AG08396 (cell line): Measurements from ENCODE around the gene ZNF429.
A peak's percentile ranks its signal among the peaks of the same experiment; 100 is the strongest.
"Not testable (repeated sequence)": the region's sequence is repeated elsewhere in the genome, so short reads cannot be mapped to it uniquely, and the experiment has no call there.

Experiments
- DNase-seq: peaks from one replicate; pipeline ENCODE4 v3.0.0; 2012; ENCODE audit warnings: low spot score, mixed read lengths

ZNF429 gene

DNA sequence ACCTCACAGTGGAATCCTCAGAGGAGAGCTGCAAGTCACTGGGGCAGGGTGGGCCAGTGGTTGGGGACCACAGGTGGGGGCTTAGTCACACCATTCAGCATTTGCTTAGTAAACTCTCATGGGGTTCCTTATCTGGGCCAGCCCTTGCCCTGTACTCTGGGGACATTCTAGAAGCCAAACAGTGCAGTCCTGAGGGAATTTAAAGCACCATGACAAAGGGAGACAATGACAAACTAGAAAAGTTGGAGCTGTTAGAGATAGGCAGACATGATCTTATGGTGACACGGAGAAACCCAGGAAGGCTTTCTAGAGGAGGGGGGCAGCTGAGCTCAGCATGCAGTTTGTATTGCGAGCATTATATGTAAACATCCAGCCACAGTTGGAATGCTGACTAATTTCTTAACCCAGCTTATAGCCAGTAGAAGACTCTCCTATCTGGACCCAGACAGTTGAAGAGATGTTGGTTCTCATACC, 87.6 kb downstream of the ZNF429 start:
- no peak for DNase-seq

DNA sequence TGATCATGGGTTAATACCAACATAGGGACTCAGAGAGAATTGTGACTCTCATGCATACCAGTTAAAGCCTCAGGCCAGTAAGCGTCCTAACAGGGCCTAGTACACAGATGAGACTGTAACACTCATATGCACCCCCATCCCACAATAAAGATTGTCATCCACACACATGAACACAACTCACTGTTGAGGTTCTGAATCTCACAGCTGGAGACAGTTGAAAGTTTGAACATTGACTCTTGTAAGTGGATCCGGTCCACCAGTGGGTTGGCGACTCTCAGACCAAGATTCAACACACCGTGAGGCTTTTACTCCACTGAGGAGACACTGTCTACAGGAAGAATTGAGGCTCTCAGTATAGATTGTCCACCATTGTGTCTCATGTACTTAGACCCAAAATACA, 88.1 kb downstream of the ZNF429 start:
- DNase-seq = no peak

DNA sequence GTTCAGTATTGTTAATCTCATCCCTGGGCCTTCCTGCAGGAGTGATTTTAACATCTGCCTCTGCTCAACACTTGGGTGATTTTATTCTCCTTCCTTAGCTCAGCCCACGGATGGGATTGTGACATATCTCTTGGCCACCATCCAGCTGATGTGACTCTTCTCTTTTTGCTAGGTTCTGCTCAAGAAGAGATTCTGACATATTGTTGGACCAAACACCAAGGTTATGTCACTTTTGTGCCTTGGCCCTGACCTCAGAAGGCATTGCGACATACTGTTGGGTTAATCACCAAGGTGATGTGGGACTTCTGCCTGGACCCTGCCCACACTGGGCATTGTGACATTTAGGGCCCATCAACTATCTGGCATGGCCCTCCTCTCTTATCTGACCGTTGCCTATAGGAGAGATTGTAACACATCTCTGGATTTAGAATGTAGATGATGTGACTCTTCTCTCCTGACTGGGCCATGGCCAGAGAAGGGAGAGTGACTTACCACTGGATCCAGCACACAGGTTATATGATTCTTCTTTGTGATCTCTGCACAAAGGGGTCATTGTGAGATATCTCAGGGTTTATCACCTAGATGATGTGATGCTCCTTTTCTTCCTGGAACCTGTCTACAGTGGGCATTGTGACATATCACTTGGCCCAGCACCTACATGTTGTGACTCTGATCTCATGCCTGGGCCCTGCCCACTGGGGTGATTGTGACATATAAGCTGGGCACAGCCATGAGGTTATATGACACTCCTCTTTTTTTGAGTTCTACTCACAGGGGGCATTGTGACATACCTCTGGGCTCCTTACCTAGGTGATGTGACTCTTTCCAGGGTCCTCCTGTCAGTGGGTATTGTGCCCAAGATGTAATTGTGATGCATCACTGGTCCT, 88.8 kb downstream of the ZNF429 start:
- DNase-seq = no peak

DNA sequence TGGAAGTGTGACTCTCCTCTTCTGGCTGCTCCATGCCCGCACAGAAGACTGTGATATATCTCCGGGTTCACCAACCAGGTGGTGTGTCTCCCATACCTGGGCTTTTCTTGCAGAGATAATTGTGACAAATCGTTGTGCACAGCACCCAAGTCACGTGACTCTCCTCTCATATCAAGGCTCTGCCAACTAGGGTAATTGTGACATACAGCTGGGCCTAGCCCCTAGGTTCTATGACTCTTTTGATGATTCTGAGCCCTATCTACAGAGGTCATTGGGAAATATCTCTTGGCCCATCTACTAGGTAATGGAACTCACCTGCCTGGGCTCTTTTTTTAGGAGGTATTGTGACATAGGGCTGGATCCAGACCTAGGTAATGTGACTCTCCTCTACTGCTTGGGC, 89.8 kb downstream of the ZNF429 start:
- DNase-seq = no peak

DNA sequence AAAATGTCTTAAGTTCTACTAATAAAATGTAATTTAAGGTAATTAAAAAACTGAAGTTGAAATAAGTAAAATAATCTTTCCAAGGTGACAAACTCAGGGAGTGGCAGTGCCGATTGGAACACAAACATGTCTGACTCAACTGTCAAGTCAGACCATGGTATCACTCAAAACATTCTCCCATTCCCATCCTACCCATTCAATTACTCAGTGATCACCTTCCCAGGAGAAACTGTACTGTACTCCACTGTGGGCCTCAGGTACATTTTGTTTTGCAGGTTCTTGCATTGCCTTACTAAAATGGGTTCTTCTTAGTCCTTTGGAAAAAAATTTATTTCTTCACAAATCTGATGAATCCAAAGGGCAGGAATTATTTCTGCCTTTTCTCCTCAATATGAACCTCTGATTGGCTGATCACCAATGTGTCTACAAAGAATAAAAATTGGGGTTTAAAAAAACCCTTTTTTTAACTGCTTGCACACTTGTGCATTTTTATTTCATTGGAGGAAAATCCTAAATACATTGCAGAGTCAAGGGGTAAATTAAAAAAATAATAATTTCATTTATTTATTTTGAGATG, 96.8 kb downstream of the ZNF429 start:
- no peak for DNase-seq

DNA sequence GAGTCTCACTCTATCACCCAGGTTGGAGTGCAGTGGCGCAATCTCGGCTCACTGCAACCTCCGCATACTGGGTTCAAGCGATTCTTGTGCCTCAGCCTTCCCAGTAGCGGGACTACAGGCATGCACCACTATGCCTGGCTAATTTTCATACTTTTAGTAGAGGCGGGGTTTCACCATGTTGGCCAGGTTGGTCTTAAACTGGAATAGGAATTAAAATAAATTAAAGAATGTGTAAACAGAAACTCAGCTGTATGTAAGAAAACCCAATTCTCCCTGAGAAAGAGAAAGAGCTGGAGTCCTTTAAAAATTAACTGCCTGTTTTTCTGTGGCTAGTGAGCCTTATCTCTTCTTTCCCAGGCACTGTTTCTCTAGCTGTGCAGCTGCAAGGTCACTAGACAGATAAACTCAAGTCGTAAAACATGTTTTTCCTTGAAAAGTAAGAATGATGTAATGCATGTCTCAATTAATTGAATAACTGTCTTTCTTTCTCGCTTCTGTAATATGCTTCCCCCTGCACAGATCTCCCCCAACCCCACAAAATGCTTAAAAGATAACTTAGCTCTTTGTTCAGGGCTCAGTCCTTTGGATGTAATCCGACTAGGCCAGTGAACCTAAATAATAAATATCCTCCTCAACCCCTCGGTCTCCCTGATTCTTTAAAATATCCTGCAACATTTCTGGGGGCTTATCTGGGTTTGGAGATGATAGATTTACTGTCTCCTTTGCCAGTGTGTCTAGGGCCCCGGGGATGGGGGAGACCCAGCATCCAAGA, 97.4 kb downstream of the ZNF429 start:
- DNase-seq = not testable (repeated sequence)

DNA sequence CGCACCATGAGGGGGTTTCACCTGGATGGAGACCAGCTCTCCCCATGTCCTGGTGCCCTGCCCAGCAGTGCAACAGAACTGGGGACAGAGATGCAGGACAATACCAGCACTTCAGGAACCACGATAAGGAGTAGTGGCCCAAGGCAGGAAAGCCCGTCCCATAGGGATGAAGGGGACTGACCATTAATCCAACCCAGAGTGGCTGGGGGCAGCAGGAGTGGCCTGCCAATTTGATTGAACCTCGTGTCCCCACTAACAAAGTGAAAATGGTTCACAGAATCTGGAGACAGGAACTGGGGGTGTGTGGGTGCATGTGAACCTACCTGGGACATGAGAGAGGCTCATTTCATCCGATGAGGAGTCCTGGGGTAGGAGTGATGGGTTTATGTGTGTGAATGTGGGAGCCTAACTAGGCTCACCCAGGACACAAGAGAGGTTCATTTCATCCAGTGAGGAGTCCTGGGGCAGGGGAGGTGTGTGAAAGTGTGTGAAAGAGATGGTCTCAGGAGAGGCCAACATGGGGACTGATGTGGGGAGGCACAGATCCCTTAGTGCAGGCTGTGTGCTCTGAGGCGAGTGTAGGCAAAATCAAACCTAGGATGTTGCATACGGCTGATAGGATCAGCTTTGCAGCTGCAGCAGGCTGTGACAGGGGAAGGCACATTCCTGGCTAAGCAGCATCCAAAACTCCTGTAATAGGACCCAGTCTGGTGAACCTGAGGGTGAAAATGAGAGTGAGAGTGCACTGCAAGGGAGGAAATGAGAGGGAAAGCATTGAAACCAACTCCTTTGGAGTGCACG, 98.2 kb downstream of the ZNF429 start:
- DNase-seq = no peak

DNA sequence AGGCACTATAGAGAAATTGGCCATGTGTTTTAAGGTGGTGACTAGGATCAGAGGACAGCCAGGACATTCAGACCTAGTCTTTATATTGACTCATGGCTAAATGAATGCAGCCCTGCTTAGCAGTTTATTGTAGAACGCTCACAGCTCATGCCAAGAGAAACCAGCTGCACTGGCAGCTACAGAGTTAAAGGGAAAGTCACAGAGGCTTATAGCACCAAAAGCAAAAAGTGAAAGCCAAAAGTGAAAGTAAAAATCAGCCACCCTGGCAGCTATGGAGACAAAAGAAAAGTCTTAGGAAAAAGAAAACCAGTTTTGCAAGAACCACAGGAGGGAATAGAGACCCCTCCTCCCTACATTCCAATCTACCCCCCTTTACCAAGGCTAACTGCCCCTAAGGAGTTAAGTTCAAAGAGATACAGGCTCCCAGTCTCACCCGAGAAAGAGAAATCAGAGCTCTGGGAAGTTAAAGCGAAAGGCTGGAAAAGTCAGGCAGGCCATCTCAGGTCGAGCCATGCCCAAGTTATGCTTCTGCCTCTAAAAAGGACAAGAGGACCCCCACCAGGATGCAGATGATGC, 99.0 kb downstream of the ZNF429 start:
- peak; percentile 54 for DNase-seq
